GM19372 (cell line): ENCODE data around the gene HVCN1.

Experiments used
- ATAC-seq: cut with Tn5 transposase; IDR thresholded peaks from one replicate; pipeline ENCODE4 v1.9.1; 2021; ENCODE audit warnings: mild to moderate bottlenecking, low read depth, moderate library complexity; ENCODE audit not compliant: unreplicated experiment

Gene HVCN1

DNA sequence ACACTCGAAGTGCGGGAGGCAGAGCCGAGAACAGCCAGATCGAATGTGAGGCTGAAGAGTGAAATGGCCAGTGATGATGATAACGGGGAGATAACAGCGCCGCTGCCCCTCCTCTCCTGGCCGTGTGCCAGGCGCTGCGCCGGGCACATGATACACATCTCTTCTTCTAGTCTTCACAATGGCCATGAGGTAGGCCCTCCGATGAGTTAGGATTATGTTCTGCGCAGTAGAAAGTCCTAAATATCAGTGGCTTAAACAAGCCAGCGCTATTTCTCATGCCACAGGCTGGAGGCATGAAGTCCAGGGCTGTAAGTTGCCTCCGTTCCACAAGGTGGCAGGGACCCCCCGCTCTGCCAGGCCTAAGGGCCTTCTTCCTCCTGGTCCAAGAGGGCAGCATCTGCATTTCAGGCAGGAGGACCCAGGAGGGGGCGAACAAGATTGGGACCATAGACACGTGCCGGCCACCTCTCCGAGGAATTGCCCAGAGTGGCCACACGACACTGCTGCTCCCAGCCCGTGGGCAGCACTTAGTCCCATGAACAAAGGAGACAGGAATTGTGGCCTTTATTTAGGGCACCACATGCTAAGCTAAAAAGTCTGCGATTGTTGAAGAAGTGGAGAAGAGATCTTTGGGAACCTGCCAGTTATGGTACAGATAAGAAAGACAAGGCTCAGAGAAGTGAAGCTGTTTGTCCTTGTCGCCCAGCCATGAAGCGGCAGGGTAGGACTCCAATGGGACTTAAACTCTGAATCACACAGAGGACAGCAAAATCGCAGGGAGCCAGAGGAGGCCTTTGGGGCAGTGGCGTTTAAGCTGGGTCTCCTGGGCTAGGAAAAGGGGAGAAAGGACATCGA, 10.9 kb upstream of the HVCN1 start:
- no peak for ATAC-seq

GRCh38 chr12:110698171-110698902, 9.4 kb upstream of the HVCN1 start:
- peak; percentile 79 for ATAC-seq

GRCh38 chr12:110697236-110697635, 8.3 kb upstream of the HVCN1 start:
- ATAC-seq, result no peak

DNA sequence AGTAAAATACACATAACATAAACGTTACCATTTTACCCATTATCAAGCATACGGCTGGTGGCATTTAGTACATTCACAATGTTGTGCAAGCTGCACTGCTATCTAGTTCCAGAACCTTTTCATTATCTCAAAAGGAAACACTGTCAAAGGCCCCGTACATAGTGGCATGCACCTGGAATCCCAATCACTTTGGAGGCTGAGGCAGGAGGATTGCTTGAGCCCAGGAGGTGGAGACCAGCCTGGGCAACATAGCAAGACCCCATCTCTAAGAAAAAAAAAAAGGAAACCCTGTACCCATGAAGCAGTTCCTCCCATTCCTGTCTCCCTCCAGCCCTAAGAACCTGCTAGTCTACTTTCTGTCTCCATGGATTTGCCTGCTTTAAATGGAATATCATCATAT, 7.4 kb upstream of the HVCN1 start:
- no peak for ATAC-seq

GRCh38 chr12:110694330-110694901, 5.5 kb upstream of the HVCN1 start:
- no peak for ATAC-seq

- no peak for ATAC-seq
Observed at GRCh38 chr12:110693731-110694130, 4.8 kb upstream of the HVCN1 start.

DNA sequence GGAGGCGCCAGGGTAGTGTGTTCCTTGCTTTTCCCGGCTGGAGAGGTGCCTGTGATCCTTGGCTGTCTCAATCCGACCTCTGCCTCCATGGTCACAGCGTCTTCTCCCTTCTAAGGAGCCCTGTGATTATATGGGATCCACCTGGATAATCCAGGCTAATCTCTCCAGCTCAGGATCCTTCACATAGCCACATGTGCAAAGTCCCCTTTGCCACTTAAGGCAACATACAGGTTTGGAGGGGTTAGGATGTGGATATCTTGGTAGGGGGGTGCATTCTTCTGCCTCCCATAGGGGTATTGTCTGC, 1.2 kb upstream of the HVCN1 start:
- ATAC-seq, result no peak

GRCh38 chr12:110689281-110690126, 589 bp upstream of the HVCN1 start:
- peak; percentile 51 for ATAC-seq

- ATAC-seq, result no peak
Observed at GRCh38 chr12:110687396-110688169, 1.3 kb downstream of the HVCN1 start.

GRCh38 chr12:110686294-110686903, 2.5 kb downstream of the HVCN1 start:
- no peak for ATAC-seq

DNA sequence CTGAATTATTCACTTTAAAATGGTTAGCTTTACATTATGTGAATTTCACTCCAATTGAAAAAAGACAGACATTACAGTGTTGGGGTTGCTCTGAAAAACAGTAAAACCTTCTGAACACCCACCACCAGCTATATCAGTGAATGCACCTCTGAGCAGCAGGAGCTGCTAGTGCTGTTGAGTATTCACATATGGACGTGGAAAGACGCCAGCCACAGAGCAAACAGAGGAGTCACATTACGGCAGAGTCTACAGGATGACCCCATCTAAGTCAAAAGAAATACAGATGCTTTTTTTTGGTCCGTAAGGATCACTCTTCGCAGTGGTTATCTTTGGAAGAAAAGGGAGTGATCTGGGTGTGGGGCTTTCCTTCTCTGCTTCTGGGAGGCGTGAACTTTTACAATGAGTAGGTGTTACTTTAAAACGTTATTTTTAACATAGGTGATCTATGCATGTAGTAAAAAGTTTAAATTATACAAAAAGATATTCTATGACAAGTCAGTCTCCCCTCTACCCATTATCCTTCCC, 4.5 kb downstream of the HVCN1 start:
- no peak for ATAC-seq

DNA sequence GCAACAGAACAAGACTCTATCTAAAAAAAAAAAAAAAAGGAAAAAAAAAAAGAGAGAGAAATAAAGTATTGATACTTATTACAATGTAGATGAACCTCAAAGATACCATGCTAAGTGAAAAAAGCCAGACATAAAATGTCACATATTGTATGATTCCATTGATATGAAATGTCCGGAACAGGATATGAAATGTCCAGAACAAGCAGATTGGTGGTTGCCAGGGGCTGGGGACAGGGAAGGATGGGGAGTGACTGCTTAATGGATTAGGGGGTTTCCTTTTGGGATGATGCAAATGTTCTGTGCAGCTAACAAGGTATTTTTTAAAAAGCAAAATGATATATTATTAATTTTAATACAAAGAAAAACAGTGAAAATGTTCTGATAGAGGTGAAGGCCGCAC, 5.0 kb downstream of the HVCN1 start:
- no peak for ATAC-seq

GRCh38 chr12:110680032-110680431, 8.9 kb downstream of the HVCN1 start:
- no peak for ATAC-seq

DNA sequence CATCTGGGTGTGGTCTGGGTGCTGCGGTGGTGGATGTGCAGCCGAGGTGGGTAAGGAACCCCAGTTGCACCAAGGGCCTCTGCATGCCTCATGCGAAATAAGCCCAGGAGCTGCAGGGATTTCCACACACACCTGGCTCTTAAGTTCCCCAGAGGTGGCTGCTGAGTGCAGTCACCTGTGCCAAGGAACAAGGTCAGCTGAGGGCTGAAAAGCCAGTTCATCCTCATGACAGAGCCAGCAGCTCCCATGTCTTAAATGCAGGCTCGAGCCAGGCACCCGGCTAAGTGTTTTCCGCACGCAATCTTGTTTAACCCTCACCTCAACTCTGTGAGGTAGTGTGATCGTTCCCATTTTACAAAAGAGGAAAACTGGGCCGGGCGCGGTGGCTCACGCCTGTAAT, 9.7 kb downstream of the HVCN1 start:
- no peak for ATAC-seq

GRCh38 chr12:110677982-110678381, 10.9 kb downstream of the HVCN1 start:
- ATAC-seq, result no peak

DNA sequence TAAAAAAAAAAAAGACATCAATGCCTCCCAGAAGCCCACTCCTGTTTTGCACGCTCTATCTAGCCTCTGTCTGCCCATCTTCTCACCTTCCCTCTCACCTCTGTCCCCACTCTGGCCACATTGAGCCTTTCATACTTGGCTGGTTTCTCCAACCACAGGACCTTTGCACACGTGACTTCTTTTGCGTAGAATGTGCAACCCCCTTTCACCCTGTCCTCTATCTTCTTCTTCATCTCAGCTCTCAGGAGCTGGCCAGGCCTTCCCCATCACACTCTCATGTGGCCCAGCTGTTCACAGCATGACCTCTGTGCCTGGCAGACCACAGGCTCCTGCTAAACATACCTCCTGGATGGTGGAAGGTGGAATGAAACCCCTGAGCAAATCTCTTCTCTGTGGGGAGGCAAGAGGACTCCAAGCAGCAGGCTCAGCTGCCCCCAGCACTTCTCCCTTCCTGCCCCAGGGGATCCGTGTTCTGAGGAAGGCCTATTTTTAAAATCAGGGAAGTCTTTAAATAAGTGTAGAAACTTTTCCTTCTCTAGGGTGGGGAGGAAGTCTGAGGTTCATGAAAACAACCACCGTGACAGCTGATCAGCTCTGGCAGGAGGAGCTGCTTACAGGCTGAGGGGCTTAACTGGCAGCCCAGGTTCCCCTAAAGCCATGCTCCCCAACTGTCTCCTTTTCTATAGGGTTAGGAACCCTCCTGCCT, 11.6 kb downstream of the HVCN1 start:
- peak; percentile 75 for ATAC-seq

- no peak for ATAC-seq
Observed at GRCh38 chr12:110676171-110676570, 12.7 kb downstream of the HVCN1 start.

GRCh38 chr12:110670161-110670701, 18.7 kb downstream of the HVCN1 start:
- ATAC-seq, result no peak

DNA sequence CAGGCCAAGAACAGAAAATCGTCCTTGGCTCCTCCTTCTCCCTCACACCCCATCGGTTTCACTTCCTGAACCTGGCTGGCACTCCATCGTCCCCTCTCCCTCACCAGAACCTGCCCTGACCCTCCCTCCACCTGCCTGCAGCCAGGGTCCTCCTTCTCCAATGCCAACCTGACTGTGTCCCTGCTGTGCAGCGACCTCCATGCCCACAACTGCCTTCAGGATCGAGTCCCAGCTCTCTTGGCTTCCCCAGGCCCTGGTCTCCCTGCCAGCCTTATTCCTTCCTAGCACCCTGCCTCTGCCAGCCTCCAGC, 19.8 kb downstream of the HVCN1 start:
- ATAC-seq, result no peak
